GM21717 (cell line): ENCODE data around the gene KCNK4.
A peak's percentile ranks its signal among the peaks of the same experiment; 100 is the strongest.
"Not testable (repeated sequence)": the region's sequence is repeated elsewhere in the genome, so short reads cannot be mapped to it uniquely, and the experiment has no call there.

Experiments
- ATAC-seq: cut with Tn5 transposase; IDR thresholded peaks from one replicate; pipeline ENCODE4 v1.9.1; 2021; ENCODE audit warnings: mild to moderate bottlenecking, moderate library complexity; ENCODE audit not compliant: unreplicated experiment

KCNK4 gene

GRCh38 chr11:64291262-64291751, at the start of gene KCNK4:
Gene KCNK4, plus strand, starts transcription at chr11:64291302. Its CDS starts 1,717 bp downstream, at chr11:64293019.
- ATAC-seq, result no peak

GRCh38 chr11:64241491-64242374, 49.4 kb upstream of the KCNK4 start:
- ATAC-seq, result peak; percentile 44

- no peak for ATAC-seq
Measured at GRCh38 chr11:64243236-64243854, 47.8 kb upstream of the KCNK4 start.

GRCh38 chr11:64244107-64244506, 47.0 kb upstream of the KCNK4 start:
- ATAC-seq, result no peak

- no peak for ATAC-seq
Measured at GRCh38 chr11:64244966-64245365, 46.1 kb upstream of the KCNK4 start.

GRCh38 chr11:64245401-64245796, 45.7 kb upstream of the KCNK4 start:
- no peak for ATAC-seq

GRCh38 chr11:64245797-64246620, 45.1 kb upstream of the KCNK4 start:
- no peak for ATAC-seq

- not testable (repeated sequence) for ATAC-seq
Measured at GRCh38 chr11:64246621-64246870, 44.6 kb upstream of the KCNK4 start.

GRCh38 chr11:64246871-64247728, 44.0 kb upstream of the KCNK4 start, which contains the start of gene PPP1R14B:
Gene PPP1R14B, minus strand, starts transcription at chr11:64246943. Its CDS starts 270 bp downstream, at chr11:64246673.
- no peak for ATAC-seq

- no peak for ATAC-seq
Measured at GRCh38 chr11:64247729-64248531, 43.2 kb upstream of the KCNK4 start.

- no peak for ATAC-seq
Measured at GRCh38 chr11:64248578-64248977, 42.5 kb upstream of the KCNK4 start.

GRCh38 chr11:64249038-64249437, 42.1 kb upstream of the KCNK4 start:
- no peak for ATAC-seq

GRCh38 chr11:64249563-64250414, 41.3 kb upstream of the KCNK4 start:
- no peak for ATAC-seq

- ATAC-seq, result no peak
Measured at GRCh38 chr11:64250415-64251015, 40.6 kb upstream of the KCNK4 start.

GRCh38 chr11:64251016-64251752, 39.9 kb upstream of the KCNK4 start, which contains the start of gene PLCB3:
Gene PLCB3, plus strand, starts transcription at chr11:64251530. Its CDS starts 120 bp downstream, at chr11:64251650.
- ATAC-seq, result no peak

- ATAC-seq, result no peak
Measured at GRCh38 chr11:64251753-64252002, 39.4 kb upstream of the KCNK4 start.

- no peak for ATAC-seq
Measured at GRCh38 chr11:64252003-64252872, 38.9 kb upstream of the KCNK4 start.
